ENCODE measurements around the gene SSH2. TPM values are rescaled to one million over a fixed set of nuclear protein-coding genes. Genes with fewer than 3 reads are reported as not detected.

The SSH2 gene
- total and polyA plus RNA-seq, 9 of the 15 experiments (the other 6 are each of a cell fraction or from before 2014, with no cell fraction given), result 3.9 to 16.1 (median 10.2) TPM

- TF ChIP-seq, protein P1, sequence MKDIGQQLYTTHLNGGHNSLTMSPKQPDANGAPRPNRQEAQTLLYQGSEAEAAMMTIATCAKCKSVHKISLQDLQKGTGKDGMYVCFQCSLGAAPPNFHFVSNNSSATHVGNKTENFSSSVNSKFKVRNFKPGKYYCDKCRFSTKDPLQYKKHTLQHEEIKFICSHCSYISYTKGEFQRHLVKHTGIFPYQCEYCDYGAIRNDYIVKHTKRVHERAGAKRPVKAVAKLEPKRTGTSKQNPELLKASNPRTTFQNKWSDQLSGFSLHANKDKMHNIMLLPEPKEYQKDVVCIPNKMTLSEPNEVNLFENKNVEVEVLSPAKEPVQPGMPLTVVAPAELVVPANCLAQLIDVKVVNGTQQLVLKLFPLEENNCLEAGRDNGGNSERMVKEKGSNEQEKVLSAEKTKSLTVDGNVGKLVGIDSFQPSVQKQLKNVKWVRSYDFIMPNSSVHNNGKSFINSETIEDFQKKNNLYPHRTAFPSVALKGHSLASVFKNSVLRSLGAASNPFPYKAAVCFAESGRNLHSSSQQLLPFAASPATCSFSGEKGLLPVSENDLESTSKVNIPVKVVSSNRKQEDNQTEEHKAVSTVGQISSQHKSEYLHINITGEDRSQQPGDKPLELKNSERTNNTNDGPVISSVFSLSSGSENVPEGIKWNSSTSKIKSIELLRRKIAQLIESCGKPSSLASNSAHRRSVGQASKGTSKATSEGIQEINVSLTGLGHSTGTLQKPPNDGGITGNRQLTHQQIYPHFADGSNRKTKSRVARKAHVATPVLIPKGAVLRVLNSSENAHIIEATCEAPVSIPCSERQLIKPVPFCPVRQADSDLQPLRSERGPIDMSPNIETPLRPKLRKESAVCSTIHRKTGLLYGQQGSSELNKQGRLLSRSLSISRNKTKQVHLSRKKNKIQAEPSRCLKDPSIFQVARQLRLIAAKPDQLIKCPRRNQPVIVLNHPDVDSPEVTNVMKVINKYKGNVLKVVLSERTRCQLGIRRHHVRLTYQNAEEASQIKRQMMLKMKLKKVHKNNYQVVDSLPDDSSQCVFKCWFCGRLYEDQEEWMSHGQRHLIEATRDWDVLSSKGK (CRISPR knock-in tag; IDR thresholded peaks at IDR 0.05), result no peak
- TF ChIP-seq, protein P2, sequence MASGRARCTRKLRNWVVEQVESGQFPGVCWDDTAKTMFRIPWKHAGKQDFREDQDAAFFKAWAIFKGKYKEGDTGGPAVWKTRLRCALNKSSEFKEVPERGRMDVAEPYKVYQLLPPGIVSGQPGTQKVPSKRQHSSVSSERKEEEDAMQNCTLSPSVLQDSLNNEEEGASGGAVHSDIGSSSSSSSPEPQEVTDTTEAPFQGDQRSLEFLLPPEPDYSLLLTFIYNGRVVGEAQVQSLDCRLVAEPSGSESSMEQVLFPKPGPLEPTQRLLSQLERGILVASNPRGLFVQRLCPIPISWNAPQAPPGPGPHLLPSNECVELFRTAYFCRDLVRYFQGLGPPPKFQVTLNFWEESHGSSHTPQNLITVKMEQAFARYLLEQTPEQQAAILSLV (tag; IDR thresholded peaks at IDR 0.05), result no peak
- TF ChIP-seq ZNF584 (CRISPR knock-in tag; IDR thresholded peaks at IDR 0.05; ENCODE audit: low read depth) (no peak), HDAC8 (tag; IDR thresholded peaks at IDR 0.05) (no peak), KHSRP (IDR thresholded peaks at IDR 0.05) (no peak)
These were observed 351.2 kb downstream of the SSH2 start (continued) for GRCh38 chr17:29578626-29579485.
